ENCODE measurements around the gene GALE. TPM values are rescaled to one million over a fixed set of nuclear protein-coding genes. Genes with fewer than 3 reads are reported as not detected.

Gene GALE
- total and polyA plus RNA-seq, 2 of the 4 experiments (the other 2 are of a cell fraction) = 31.7 to 39.9 TPM

DNA sequence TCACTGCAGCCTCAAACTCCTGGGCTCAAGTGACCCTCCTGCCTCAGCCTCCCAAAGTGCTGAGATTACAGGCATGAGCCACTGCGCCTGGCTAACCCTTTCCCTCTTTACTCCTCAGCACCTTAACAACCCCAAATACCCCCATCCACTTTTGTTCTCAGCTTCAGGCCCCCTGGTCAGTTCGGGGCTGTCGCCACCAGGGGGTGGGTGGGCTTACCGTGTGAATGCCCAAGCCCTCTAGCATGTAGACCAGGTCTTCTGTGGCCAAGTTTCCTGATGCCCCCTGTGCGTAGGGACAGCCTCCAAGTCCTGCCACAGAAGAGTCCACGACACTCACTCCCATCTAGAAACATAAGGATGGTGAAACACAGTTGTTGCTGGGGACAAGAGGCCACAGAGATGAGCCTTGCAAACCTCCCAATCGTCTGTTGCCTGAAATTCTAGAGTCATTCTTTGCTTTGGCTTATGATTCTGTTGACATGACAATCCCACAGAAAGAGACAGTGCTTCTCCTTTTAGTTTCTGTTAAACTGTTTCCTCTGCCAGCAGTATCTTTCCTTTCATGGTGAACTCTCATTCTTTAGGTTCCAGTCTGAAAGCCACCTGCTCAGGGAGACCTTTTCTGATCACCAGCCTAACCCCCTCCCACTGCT is 3.8 kb upstream of the GALE start:
- no peaks in the 10 kb centered on the region for H3K27me3 ChIP-seq (ENCODE audit: control insufficient read depth, insufficient read depth, low read length)
- no peak for DNase-seq
- H3K4me1 ChIP-seq (ENCODE audit: control insufficient read depth, insufficient read depth, low read length) = peaks cover 4% of the 10 kb centered on the region; the same call in 1 of the 2 replicates
- H3K4me2 ChIP-seq (ENCODE audit: low read depth, low read length) = no peak overlapping the region
- H2BK120ac ChIP-seq (ENCODE audit: low read depth, low read length) = no peak overlapping the region
- ATAC-seq (ENCODE audit: low read depth) = no peak
- no peak overlapping the region for H4K91ac ChIP-seq (ENCODE audit: insufficient read depth, low read depth, low read length)
- H4K20me1 ChIP-seq (ENCODE audit: insufficient read depth, low read length) = no peaks in the 10 kb centered on the region
- CTCF ChIA-PET = no interaction called here
- no peak overlapping the region for H2BK20ac ChIP-seq (ENCODE audit: low read depth, low read length)
- no peak overlapping the region for H2BK15ac ChIP-seq (ENCODE audit: low read depth, low read length)
- H3K23ac ChIP-seq (ENCODE audit: low read depth, low read length) = no peak overlapping the region
- H3K9ac ChIP-seq (ENCODE audit: low read depth, low read length) = no peak overlapping the region
- TF ChIP-seq CEBPB (IDR thresholded peaks at IDR 0.05; ENCODE audit: low read depth, low read length) (no peak), CHD1 (IDR thresholded peaks at IDR 0.05; ENCODE audit: low read depth, low read length) (no peak), MAZ (IDR thresholded peaks at IDR 0.05; ENCODE audit: borderline replicate concordance, low read depth, low read length) (no peak), NFE2L2 (IDR thresholded peaks at IDR 0.05; ENCODE audit: low read depth, low read length) (no peak), RCOR1 (IDR thresholded peaks at IDR 0.05; ENCODE audit: insufficient replicate concordance, low read length) (no peak), RAD21 (IDR thresholded peaks at IDR 0.05; ENCODE audit: low read length) (no peak)
- TF ChIP-seq, protein P1, sequence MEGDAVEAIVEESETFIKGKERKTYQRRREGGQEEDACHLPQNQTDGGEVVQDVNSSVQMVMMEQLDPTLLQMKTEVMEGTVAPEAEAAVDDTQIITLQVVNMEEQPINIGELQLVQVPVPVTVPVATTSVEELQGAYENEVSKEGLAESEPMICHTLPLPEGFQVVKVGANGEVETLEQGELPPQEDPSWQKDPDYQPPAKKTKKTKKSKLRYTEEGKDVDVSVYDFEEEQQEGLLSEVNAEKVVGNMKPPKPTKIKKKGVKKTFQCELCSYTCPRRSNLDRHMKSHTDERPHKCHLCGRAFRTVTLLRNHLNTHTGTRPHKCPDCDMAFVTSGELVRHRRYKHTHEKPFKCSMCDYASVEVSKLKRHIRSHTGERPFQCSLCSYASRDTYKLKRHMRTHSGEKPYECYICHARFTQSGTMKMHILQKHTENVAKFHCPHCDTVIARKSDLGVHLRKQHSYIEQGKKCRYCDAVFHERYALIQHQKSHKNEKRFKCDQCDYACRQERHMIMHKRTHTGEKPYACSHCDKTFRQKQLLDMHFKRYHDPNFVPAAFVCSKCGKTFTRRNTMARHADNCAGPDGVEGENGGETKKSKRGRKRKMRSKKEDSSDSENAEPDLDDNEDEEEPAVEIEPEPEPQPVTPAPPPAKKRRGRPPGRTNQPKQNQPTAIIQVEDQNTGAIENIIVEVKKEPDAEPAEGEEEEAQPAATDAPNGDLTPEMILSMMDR (conservative IDR thresholded peaks at IDR 0.05; ENCODE audit: low read depth, low read length) = 0 out of 2 replicates have a peak, but pooled peaks have one; percentile 16
- no peak overlapping the region for H3K18ac ChIP-seq (ENCODE audit: low read depth, low read length)
- dilution Hi-C loops (cut with HindIII; ENCODE audit: low sequenced_read_pairs, unreplicated experiment) (no loop called here), intact Hi-C loops (cut with micrococcal nuclease) (no loop called here), in situ Hi-C loops (cut with MboI; ENCODE audit: low sequenced_read_pairs) (no loop called here)
- BruUV-seq (replicated peaks) = no TSS peak
- no peak overlapping the region for H4K5ac ChIP-seq (ENCODE audit: low read depth, low read length)
- H2AK9ac ChIP-seq (replicated peaks; ENCODE audit: low read depth, low read length, poor library complexity) = no peak overlapping the region
- H2AK5ac ChIP-seq (ENCODE audit: low read depth, low read length) = no peak overlapping the region
- H3K27ac ChIP-seq (ENCODE audit: insufficient read depth, low read length) = no peak overlapping the region
- H3K4ac ChIP-seq (ENCODE audit: low read depth, low read length) = no peak overlapping the region
- H3K9me3 ChIP-seq (ENCODE audit: control insufficient read depth, insufficient read depth, low read length) = no peaks in the 10 kb centered on the region
- H2AFZ ChIP-seq (replicated peaks; ENCODE audit: low read length, poor library complexity) = no peak overlapping the region
- no peak overlapping the region for H3K4me3 ChIP-seq (ENCODE audit: insufficient read depth, low read depth, low read length)
- peaks cover 9% of the 10 kb centered on the region; the same call in 1 of the 2 replicates for H3K9me1 ChIP-seq (ENCODE audit: insufficient read depth, low read length)
- WGBS, 2 experiments (ENCODE audit: extremely low coverage in 2 of 2, insufficient read length in 1 of 2) = 74% methylated on average over 2 of the region's 7 CpGs; no CpG with 5 or more reads in 1 of the 2 experiments
- peaks cover 13 to 14% of the 10 kb centered on the region in 2 experiments for H3K79me1 ChIP-seq (ENCODE audit: low read depth in 1 of 2, low read length in 2 of 2)
- POLR2A ChIA-PET (ENCODE audit: unreplicated experiment) = no interaction called here
- H3K36me3 ChIP-seq (ENCODE audit: control insufficient read depth, insufficient read depth, low read length) = peaks cover 24% of the 10 kb centered on the region
- H3K56ac ChIP-seq (ENCODE audit: extremely low read depth, insufficient read depth, low read length) = no peak overlapping the region
- no peak overlapping the region for H2BK5ac ChIP-seq (ENCODE audit: low read depth, low read length, poor library complexity, severe bottlenecking)
- no peak overlapping the region for H4K8ac ChIP-seq (ENCODE audit: low read depth in 2 of 2, low read length in 2 of 2)
- no peak overlapping the region for H3K14ac ChIP-seq (replicated peaks; ENCODE audit: low read depth, low read length)

Data from IMR-90 (cell line).